GF-D8 (cell line): ENCODE measurements around the gene ADK.
"Not testable (repeated sequence)": the region's sequence is repeated elsewhere in the genome, so short reads cannot be mapped to it uniquely, and the experiment has no call there.

Experiments used
- DNase-seq: peaks from one replicate; lab custom pipeline; 2025; lab: John Stamatoyannopoulos, UW

ADK gene

GRCh38 chr10:74490551-74490950 is 339.5 kb downstream of the ADK start:
- no peak for DNase-seq

- DNase-seq = no peak
Observed at GRCh38 chr10:74491014-74491413, 340.0 kb downstream of the ADK start.

- not testable (repeated sequence) for DNase-seq
Observed at GRCh38 chr10:74496276-74496675, 345.3 kb downstream of the ADK start.

GRCh38 chr10:74498664-74499063 is 347.6 kb downstream of the ADK start:
- not testable (repeated sequence) for DNase-seq

- DNase-seq = no peak
Observed at GRCh38 chr10:74500026-74500704, 349.1 kb downstream of the ADK start.

- DNase-seq = no peak
Observed at GRCh38 chr10:74500816-74501215, 349.8 kb downstream of the ADK start.

- DNase-seq = no peak
Observed at GRCh38 chr10:74502963-74503608, 352.1 kb downstream of the ADK start.

GRCh38 chr10:74507951-74508350 is 356.9 kb downstream of the ADK start:
- DNase-seq = no peak

GRCh38 chr10:74510594-74510993 is 359.6 kb downstream of the ADK start:
- no peak for DNase-seq

- DNase-seq = no peak
Observed at GRCh38 chr10:74511051-74511450, 360.0 kb downstream of the ADK start.

- no peak for DNase-seq
Observed at GRCh38 chr10:74514322-74514721, 363.3 kb downstream of the ADK start.

- DNase-seq = no peak
Observed at GRCh38 chr10:74518061-74518460, 367.0 kb downstream of the ADK start.

GRCh38 chr10:74521526-74521925 is 370.5 kb downstream of the ADK start:
- DNase-seq = no peak

- DNase-seq = no peak
Observed at GRCh38 chr10:74523199-74523598, 372.2 kb downstream of the ADK start.

- DNase-seq = no peak
Observed at GRCh38 chr10:74525885-74526284, 374.9 kb downstream of the ADK start.

- DNase-seq = not testable (repeated sequence)
Observed at GRCh38 chr10:74527611-74528010, 376.6 kb downstream of the ADK start.

- no peak for DNase-seq
Observed at GRCh38 chr10:74529205-74529604, 378.2 kb downstream of the ADK start.

GRCh38 chr10:74530981-74531380 is 380.0 kb downstream of the ADK start:
- DNase-seq = no peak

GRCh38 chr10:74539317-74539716 is 388.3 kb downstream of the ADK start:
- DNase-seq = no peak

- DNase-seq = no peak
Observed at GRCh38 chr10:74541375-74541774, 390.4 kb downstream of the ADK start.

GRCh38 chr10:74542077-74542476 is 391.1 kb downstream of the ADK start:
- DNase-seq = no peak

- DNase-seq = no peak
Observed at GRCh38 chr10:74543276-74543675, 392.3 kb downstream of the ADK start.

- DNase-seq = no peak
Observed at GRCh38 chr10:74544106-74544505, 393.1 kb downstream of the ADK start.

- no peak for DNase-seq
Observed at GRCh38 chr10:74548676-74549075, 397.7 kb downstream of the ADK start.
